K562 (cell line): Measurements from ENCODE around the gene RAB13. TPM values are rescaled to one million over a fixed set of nuclear protein-coding genes. Genes with fewer than 3 reads are reported as not detected.
A peak's percentile ranks its signal among the peaks of the same experiment; 100 is the strongest.

ENCODE experiments used
- AFF1 ChIP-seq, 2 experiments: fragments of 450-650 bp; IDR thresholded peaks; 2 replicates each; pipeline ENCODE4 v1.6.1; 2018; ENCODE audit warnings: mild to moderate bottlenecking in 2 of 2, low read depth in 1 of 2; ENCODE audit not compliant: partially characterized antibody in 2 of 2
- BRD9 ChIP-seq: fragments of 450-650 bp; IDR thresholded peaks from 2 replicates; pipeline ENCODE4 v1.6.1; 2018; ENCODE audit warnings: low read depth; ENCODE audit not compliant: partially characterized antibody
- CBFA2T2 ChIP-seq: fragments of 450-650 bp; conservative IDR thresholded peaks from 2 replicates; pipeline ENCODE4 v1.6.1; 2017; ENCODE audit warnings: mild to moderate bottlenecking
- CBX3 ChIP-seq, 2 experiments: IDR thresholded peaks; 1 replicate in 1 of 2; 2 replicates in 1 of 2; pipeline ENCODE4 v1.6.1; 2012; ENCODE audit warnings: inconsistent platforms in 2 of 2, low read length in 2 of 2, borderline replicate concordance in 1 of 2, control low read depth in 1 of 2
- CBX5 ChIP-seq: IDR thresholded peaks from 2 replicates; pipeline ENCODE4 v1.6.1; 2014; ENCODE audit warnings: low read depth, borderline replicate concordance
- CBX8 ChIP-seq: fragments of 200-600 bp; sonication (generic); IDR thresholded peaks from 2 replicates; pipeline ENCODE4 v1.6.1; 2012; ENCODE audit warnings: borderline replicate concordance, mixed run types, low read depth, mild to moderate bottlenecking, moderate library complexity, mixed read lengths, low read length, control low read depth, inconsistent platforms; ENCODE audit not compliant: poor library complexity, severe bottlenecking; ENCODE audit errors: extremely low read depth
- CTBP1 ChIP-seq: fragments of 450-650 bp; IDR thresholded peaks from 2 replicates; pipeline ENCODE4 v1.6.1; 2016; ENCODE audit warnings: borderline replicate concordance
- DDX20 ChIP-seq: fragments of 450-650 bp; IDR thresholded peaks from 2 replicates; pipeline ENCODE4 v1.6.1; 2016; ENCODE audit warnings: missing genetic modification characterization, low read depth, mild to moderate bottlenecking, missing compliant biosample characterization, moderate library complexity
- EP400 ChIP-seq: fragments of 450-650 bp; IDR thresholded peaks from 2 replicates; pipeline ENCODE4 v1.6.1; 2017; ENCODE audit warnings: antibody characterized with exemption, mild to moderate bottlenecking, moderate library complexity
- HNRNPLL ChIP-seq: fragments of 200-400 bp; formaldehyde crosslinking; IDR thresholded peaks from 2 replicates; pipeline ENCODE4 v1.6.1; 2017; ENCODE audit warnings: low read length, low read depth, mild to moderate bottlenecking; ENCODE audit not compliant: poor library complexity, severe bottlenecking
- MBD1 ChIP-seq: fragments of 250-450 bp; sonication (Bioruptor Pico); IDR thresholded peaks from 2 replicates; pipeline ENCODE4 v1.8.0; 2022; ENCODE audit warnings: inconsistent platforms
- MITF ChIP-seq: IDR thresholded peaks from 2 replicates; pipeline ENCODE4 v1.6.1; 2014; ENCODE audit warnings: antibody characterized with exemption
- POLR2B ChIP-seq: fragments of 450-650 bp; IDR thresholded peaks from 2 replicates; pipeline ENCODE4 v1.6.1; 2018; ENCODE audit warnings: low read depth; ENCODE audit not compliant: partially characterized antibody
- ZNF384 ChIP-seq: IDR thresholded peaks from 2 replicates; pipeline ENCODE4 v1.6.1; 2012; ENCODE audit warnings: low read depth, low read length, improper control_type of control experiment
- ZNF740 ChIP-seq, 3 experiments: fragments of 200-800 bp in 1 of 3; sonication (Bioruptor generic) in 1 of 3; sonication (generic) in 1 of 3; formaldehyde crosslinking in 1 of 3; IDR thresholded peaks; 2 replicates each; pipeline versions ENCODE4 v1.6.1 to v1.8.0; 2016 to 2022; ENCODE audit warnings: mild to moderate bottlenecking in 2 of 3, missing compliant biosample characterization in 2 of 3, missing genetic modification characterization in 2 of 3, missing genetic modification reagents in 1 of 3
- polyA plus RNA-seq, 8 experiments: library from polyadenylated mRNA; depleted of rRNA in 4 of 8; stranded (reverse) in 5 of 8; unstranded in 3 of 8; fragments of >200 nt; fragmentation: Nextera tagmentation in 2 of 8; fragmentation: Illumina TruSeq in 1 of 8; extraction: Ambion mirVana in 2 of 8; extraction: Trizol in 1 of 8; gene quantifications; 2 replicates each; pipeline versions ENCODE4 v1.2.1 to v1.2.3, GENCODE V29; 2011 to 2014; ENCODE audit warnings: inconsistent platforms in 1 of 8, missing spikeins in 1 of 8
- total RNA-seq, 7 experiments: library from RNA; depleted of rRNA in 6 of 7; stranded (reverse); fragments of >200 nt in 6 of 7; fragmentation: Illumina TruSeq in 2 of 7; extraction: Trizol in 2 of 7; gene quantifications; 2 replicates each; pipeline versions ENCODE4 v1.2.1 to v1.2.3, GENCODE V29; 2011 to 2021; ENCODE audit warnings: low replicate concordance in 1 of 7

The RAB13 gene
- total and polyA plus RNA-seq, 9 of the 15 experiments (the other 6 are each of a cell fraction or from before 2014, with no cell fraction given) = 22.3 to 100 (median 39.8) TPM

GRCh38 chr1:153967107-153967999 lies 18.8 kb downstream of the RAB13 start, which contains the start of gene CREB3L4 (continued):
- TF ChIP-seq CTBP1 (peak; percentile 73), CBX5 (no peak), POLR2B (peak; percentile 89), ZNF384 (peak; percentile 92), EP400 (peak; percentile 96), HNRNPLL (peak; percentile 76), CBFA2T2 (peak; percentile 62; the same call in 1 of the 2 replicates), BRD9 (no peak), AFF1 (IDR thresholded peaks at IDR 0.05; ENCODE audit: low read depth in 1 of 2, partially characterized antibody in 2 of 2) (peak; percentile 77 to 94), CBX3 (IDR thresholded peaks at IDR 0.05; ENCODE audit: borderline replicate concordance in 1 of 2, low read length in 2 of 2) (peak in 1 of 2 experiments; percentile 79; a peak in 1 of 3 replicates), MITF (peak; percentile 44; the same call in 1 of the 2 replicates), MBD1 (no peak), DDX20 (tag) (no peak), ZNF740 (CRISPR knock-in tag; IDR thresholded peaks at IDR 0.05) (no peak), ZNF740 (tag; IDR thresholded peaks at IDR 0.05) (no peak; a peak in 1 of 4 replicates), CBX8 (no peak)
